DND-41 (cell line): ENCODE results near the gene TST.

Experiments used
- EZH2 ChIP-seq: IDR thresholded peaks from 3 replicates; pipeline ENCODE4 v1.6.1; 2012; ENCODE audit warnings: borderline replicate concordance, low read depth, mild to moderate bottlenecking, moderate library complexity, low read length, inconsistent platforms; ENCODE audit not compliant: severe bottlenecking
- TF ChIP-seq, protein P1 (sequence below): IDR thresholded peaks from 2 replicates; pipeline ENCODE4 v1.5.1; 2012; ENCODE audit warnings: borderline replicate concordance, low read length, moderate library complexity, mild to moderate bottlenecking; ENCODE audit not compliant: poor library complexity, severe bottlenecking; ENCODE audit errors: extremely low read depth

DNA sequence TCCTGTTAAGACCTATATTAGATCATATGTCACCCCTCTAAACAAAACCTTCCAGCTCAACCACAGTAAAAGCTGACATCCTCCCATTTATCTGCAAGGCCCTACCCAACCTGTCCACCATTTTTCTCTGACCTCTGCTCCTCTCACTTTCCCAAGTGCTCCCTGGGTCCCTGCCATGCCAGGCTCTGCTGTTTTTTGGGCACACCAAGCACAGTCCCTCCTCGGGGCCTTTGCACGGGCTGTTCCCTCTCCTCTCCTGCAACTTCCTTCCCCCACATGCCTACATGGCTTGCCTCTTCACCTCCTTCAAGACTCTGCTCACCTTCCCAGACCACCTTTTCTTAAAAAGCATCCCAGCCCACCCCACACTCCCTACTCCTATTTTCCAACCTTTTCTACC lies 9.8 kb downstream of the TST start:
- TF ChIP-seq, protein P1, sequence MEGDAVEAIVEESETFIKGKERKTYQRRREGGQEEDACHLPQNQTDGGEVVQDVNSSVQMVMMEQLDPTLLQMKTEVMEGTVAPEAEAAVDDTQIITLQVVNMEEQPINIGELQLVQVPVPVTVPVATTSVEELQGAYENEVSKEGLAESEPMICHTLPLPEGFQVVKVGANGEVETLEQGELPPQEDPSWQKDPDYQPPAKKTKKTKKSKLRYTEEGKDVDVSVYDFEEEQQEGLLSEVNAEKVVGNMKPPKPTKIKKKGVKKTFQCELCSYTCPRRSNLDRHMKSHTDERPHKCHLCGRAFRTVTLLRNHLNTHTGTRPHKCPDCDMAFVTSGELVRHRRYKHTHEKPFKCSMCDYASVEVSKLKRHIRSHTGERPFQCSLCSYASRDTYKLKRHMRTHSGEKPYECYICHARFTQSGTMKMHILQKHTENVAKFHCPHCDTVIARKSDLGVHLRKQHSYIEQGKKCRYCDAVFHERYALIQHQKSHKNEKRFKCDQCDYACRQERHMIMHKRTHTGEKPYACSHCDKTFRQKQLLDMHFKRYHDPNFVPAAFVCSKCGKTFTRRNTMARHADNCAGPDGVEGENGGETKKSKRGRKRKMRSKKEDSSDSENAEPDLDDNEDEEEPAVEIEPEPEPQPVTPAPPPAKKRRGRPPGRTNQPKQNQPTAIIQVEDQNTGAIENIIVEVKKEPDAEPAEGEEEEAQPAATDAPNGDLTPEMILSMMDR = no peak
- TF ChIP-seq EZH2 = no peak
